ENCODE data around the gene SUSD2. TPM values are rescaled to one million over a fixed set of nuclear protein-coding genes. Genes with fewer than 3 reads are reported as not detected.

Gene SUSD2
- total RNA-seq, 4 donors from 2014 or later, result 3.3 to 10.0 (median 4.2) TPM

- Histone ChIP-seq H3K4me3 (no peak overlapping the region), H3K27ac (replicated peaks in 1 of 4) (peak overlapping the region; percentile 83 to 88 (median 85)), H3K27me3 (no peaks in the 10 kb centered on the region), H3K4me1 (peaks cover 47 to 86% (median 75%) of the 10 kb centered on the region in 4 donors), H3K36me3 (peaks cover 9 to 53% (median 41%) of the 10 kb centered on the region in 4 donors), H3K9me3 (no peaks in the 10 kb centered on the region)
- no peak for DNase-seq (ENCODE audit: extremely low spot score)
- no peak for TF ChIP-seq EP300 (IDR thresholded peaks at IDR 0.05)
- no peak for TF ChIP-seq CTCF (IDR thresholded peaks at IDR 0.05)
- no peak for TF ChIP-seq POLR2AphosphoS5 (IDR thresholded peaks at IDR 0.05)
- TF ChIP-seq POLR2A (IDR thresholded peaks at IDR 0.05; ENCODE audit: low read depth), result no peak
- intact Hi-C loops (cut with DNase I), result no loop called here
- 91% methylated on average over 6 of the region's 10 CpGs for WGBS
Observed at GRCh38 chr22:24177456-24177855, 3.8 kb upstream of the SUSD2 start.

- Histone ChIP-seq H3K4me1 (peaks cover 47 to 89% (median 77%) of the 10 kb centered on the region in 4 donors), H3K27ac (replicated peaks in 1 of 4) (peak overlapping the region; percentile 83 to 88 (median 85)), H3K27me3 (no peaks in the 10 kb centered on the region), H3K4me3 (no peak overlapping the region), H3K9me3 (no peaks in the 10 kb centered on the region), H3K36me3 (peaks cover 3 to 47% (median 35%) of the 10 kb centered on the region in 4 donors)
- intact Hi-C loops (cut with DNase I), result no loop called here
- TF ChIP-seq EP300 (IDR thresholded peaks at IDR 0.05) (no peak), CTCF (IDR thresholded peaks at IDR 0.05) (no peak), POLR2AphosphoS5 (IDR thresholded peaks at IDR 0.05) (no peak), POLR2A (IDR thresholded peaks at IDR 0.05; ENCODE audit: low read depth) (no peak)
- 89% methylated on average over 11 of the region's 12 CpGs for WGBS
- DNase-seq (ENCODE audit: extremely low spot score), result no peak
Observed at GRCh38 chr22:24178021-24178431, 3.3 kb upstream of the SUSD2 start.

- Histone ChIP-seq H3K36me3 (peaks cover 0 to 40% (median 30%) of the 10 kb centered on the region in 4 donors), H3K27me3 (no peaks in the 10 kb centered on the region), H3K4me1 (peaks cover 47 to 87% (median 77%) of the 10 kb centered on the region in 4 donors), H3K27ac (replicated peaks in 1 of 4) (peak overlapping the region; percentile 83 to 88 (median 85)), H3K9me3 (no peaks in the 10 kb centered on the region), H3K4me3 (no peak overlapping the region)
- no peak for DNase-seq (ENCODE audit: extremely low spot score)
- WGBS, result 79% methylated on average over 18 of the region's 21 CpGs
- intact Hi-C loops (cut with DNase I), result no loop called here
- peak in 1 of 3 experiments; percentile 24 for TF ChIP-seq CTCF (IDR thresholded peaks at IDR 0.05)
- TF ChIP-seq POLR2A (IDR thresholded peaks at IDR 0.05; ENCODE audit: low read depth), result no peak
- no peak for TF ChIP-seq EP300 (IDR thresholded peaks at IDR 0.05)
Observed at GRCh38 chr22:24178502-24179440, 2.5 kb upstream of the SUSD2 start.

GRCh38 chr22:24179478-24180210, 1.6 kb upstream of the SUSD2 start:
- no peaks in the 10 kb centered on the region for H3K27me3 ChIP-seq
- no peak for DNase-seq (ENCODE audit: extremely low spot score)
- H3K9me3 ChIP-seq, result no peaks in the 10 kb centered on the region
- peak overlapping the region; percentile 14 to 84 (median 44) for H3K27ac ChIP-seq (replicated peaks in 1 of 4)
- TF ChIP-seq EP300 (IDR thresholded peaks at IDR 0.05) (no peak), POLR2A (IDR thresholded peaks at IDR 0.05; ENCODE audit: low read depth) (no peak), POLR2AphosphoS5 (IDR thresholded peaks at IDR 0.05) (peak in 1 of 2 donors; percentile 6), CTCF (IDR thresholded peaks at IDR 0.05) (no peak)
- intact Hi-C loops (cut with DNase I), result no loop called here
- peaks cover 43 to 79% (median 69%) of the 10 kb centered on the region in 4 donors for H3K4me1 ChIP-seq
- 100% methylated on average over 4 of the region's 17 CpGs for WGBS
- H3K36me3 ChIP-seq, result peaks cover 0 to 34% (median 26%) of the 10 kb centered on the region in 4 donors
- H3K4me3 ChIP-seq, result no peak overlapping the region
